Raji (cell line): ENCODE measurements around the gene CENPC.

Source experiments
- POLR2A ChIP-seq: IDR thresholded peaks from 2 replicates; pipeline ENCODE4 v1.6.1; 2011; ENCODE audit warnings: low read depth, low read length, control low read depth; ENCODE audit not compliant: insufficient read depth

The CENPC gene

DNA sequence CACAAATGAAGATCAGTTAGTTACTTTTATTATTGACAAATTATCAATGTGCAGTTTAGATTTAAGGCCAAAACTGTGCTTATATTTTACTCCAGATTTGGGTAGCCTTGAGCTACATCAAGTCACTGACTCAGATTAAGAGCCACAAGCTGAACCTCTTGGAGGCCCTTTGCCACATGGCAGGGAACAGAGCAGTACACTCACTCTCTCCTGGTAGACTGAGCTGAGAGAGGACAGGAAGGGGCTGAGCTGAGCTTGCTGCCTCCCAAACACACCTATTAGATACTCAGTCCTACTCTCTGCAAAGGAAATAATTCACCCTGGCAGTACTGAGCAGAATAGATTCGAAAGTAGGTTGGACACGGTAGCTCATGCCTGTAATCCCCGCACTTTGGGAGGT, 21.0 kb upstream of the CENPC start:
- TF ChIP-seq POLR2A: no peak

DNA sequence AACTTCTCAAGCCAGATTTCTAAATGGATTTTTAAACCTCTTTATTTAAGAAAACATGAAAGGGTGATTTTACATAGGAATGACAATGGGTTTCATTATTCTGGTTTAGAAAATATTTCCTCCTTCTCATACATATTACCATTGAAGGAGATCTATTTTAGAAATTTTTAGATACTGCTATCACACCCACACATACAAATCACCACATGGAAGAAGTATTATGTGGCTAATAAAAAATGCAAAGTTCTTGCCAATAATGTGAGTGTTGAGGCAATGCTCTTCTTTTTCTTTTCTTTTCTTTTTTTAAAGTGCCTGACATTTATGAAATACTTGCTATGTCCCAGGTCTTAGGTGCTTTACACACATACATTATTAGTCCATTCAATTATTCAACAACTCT, 20.0 kb upstream of the CENPC start:
- no peak for TF ChIP-seq POLR2A

DNA sequence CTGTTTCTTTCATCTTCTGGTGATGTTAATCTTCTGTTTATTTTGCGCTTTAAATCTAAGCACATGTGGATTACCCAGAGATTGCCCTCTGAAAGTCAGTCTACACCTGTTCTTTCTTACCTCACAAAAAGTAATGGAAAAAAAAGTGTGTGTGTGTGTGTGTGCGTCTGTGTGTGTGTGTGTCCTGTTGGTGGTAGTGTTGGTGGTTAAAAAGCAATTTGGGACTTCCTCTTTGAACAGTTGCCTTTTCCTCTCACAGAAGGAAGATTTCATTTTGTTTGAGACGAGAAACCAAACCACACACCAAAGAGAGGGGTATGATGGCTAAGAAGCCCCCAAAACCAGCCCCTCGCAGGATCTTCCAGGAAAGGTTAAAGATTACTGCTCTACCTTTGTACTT, 13.2 kb upstream of the CENPC start, which contains the start of gene STAP1:
STAP1 (plus strand) TSS at position 235 of the 400 bp plus-strand sequence; CDS start at position 318, 83 bp downstream.
- TF ChIP-seq POLR2A: peak; percentile 71

DNA sequence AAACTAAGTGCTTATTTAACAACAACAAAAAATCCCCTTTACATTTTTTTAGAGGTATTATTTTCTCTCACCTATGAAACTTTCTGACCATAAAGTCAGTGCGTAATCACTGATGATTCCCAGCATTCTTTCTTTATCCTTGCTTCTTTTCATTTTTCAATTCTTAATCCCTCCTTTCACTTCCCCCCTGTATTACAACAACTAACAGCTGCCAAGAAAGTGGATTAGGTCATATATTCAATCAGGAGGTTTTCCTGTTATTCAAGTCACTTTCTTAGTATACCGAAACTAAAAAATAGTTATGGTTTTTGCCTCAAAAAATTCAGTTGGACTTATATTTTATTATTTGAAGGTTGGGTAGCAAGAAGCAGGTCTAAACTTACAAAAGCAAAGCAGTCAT, 11.1 kb upstream of the CENPC start:
- TF ChIP-seq POLR2A: no peak

DNA sequence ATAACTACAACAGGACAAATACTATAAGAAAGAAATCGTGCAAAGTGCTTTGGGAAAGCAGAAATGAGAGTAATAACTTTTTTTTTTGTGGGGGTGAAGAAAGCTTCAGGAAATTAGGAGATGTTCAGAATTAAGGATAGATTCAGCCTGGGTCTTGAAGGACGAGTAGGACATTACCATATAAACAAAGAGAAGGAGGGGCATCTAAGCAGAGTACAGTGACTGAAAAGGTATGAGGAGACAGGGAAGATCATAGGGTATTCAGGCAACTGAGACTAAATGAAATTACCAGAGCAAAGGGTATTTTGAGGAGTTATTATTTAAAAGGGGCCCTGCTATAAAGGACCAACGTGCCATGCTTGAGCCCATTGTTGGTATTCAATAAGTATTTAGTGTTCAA, 10.1 kb upstream of the CENPC start:
- TF ChIP-seq POLR2A: no peak

DNA sequence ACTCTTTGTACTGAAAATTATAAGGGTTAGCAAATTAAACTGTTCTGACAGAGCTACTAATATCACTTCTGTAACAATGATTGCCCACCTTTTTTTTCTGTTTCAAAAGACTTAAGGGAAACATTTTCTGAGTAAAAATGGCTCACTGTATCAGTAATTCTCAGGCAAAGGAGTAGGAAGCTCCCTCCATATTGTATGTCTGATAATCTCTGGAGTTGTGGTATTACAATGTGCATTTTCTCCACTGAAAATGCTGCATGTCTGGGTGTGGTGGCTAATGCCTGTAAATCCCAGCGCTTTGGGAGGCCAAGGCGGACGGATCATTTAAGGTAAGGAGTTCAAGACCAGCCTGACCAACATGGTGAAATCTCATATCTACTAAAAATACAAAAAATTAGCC, 8.8 kb upstream of the CENPC start:
- no peak for TF ChIP-seq POLR2A

DNA sequence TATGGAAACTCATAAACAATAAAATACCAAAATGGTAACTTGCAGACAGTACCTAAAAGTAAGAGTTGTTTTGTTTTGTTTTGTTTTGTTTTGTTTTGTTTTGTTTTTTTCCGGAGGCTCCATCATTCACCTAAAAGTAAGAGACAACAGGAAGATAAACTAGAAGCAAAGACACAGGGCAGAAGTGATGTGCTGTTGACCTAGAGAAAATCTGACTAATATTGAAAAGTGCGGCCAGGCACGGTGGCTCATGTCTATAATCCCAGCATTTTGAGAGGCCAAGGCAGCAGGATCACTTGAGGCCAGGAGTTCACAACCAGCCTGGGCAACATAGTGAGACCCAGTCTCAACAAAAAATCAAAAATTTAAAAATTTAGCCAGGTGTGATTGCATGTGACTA, 5.6 kb upstream of the CENPC start:
- TF ChIP-seq POLR2A: no peak

DNA sequence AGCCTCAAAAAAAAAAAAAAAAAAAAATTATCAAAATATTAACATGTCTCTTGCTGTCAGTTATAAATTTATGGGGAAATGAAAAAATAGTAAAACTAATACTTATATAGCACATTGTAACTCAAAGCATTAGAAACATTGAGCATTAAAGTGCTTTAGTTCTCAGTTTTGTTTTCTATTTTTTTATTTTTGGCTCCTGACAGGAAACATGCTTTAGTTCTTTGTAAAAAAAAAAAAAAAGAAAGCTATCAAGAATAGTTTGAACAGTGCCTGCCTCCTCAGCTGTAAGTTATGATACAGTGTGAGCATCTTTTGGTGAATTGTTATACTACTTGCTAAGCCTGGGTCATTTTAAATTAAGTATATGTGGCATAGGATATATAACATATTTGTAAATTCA, 5.1 kb upstream of the CENPC start:
- no peak for TF ChIP-seq POLR2A

DNA sequence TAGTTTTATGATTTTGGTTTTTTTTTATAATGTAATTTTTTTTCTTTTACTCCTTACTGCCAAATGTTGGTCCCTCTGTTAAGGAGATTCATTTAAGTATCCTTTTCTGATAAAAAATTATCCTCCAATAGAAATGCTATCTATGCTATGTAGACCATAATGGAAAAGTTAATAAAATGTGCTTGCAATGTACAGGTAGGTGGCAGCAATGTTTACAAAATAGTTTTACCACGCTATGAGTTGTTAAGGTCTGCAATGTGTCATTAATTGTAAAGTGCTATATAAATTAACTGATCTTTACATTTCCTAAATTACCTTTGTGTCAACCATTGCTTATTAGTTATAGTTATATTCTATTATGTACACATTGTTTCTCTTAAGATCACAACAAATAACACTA, 3.8 kb upstream of the CENPC start:
- TF ChIP-seq POLR2A: no peak

DNA sequence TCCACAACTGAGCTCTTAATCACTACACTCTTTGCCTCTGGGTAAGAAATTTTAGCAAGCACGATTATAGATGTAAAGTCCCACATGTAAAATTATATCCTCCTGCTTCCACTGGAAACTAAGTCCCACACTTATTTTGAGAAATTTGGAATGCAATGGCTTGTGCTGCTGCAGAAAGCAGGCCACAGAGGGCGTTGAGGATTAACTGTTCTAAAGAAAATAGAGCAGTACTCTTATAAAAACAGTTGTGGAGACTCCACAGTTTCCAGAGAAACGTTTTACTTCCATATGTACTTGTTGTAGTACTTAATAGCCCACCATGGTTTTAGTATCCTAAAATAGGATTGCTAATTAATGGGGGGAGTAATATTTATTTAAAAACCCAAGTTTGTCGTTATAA, 1.7 kb upstream of the CENPC start:
- TF ChIP-seq POLR2A: no peak

DNA sequence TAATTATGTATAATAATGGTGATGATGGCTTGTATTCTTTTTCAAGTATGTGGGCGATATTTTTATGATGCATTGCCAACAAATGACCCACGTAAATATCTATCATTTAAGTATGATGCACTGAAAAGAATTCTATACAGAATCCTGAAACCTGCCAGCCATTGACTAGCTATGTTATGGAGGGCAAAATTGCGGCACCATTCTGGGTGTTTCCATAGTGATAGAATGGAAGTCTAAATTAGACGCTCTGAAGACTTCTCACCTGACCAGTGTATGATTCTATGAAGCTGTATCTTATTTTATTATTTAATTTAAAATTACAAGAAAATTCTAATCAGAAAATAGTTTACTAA, 677 bp upstream of the CENPC start:
- TF ChIP-seq POLR2A: no peak

DNA sequence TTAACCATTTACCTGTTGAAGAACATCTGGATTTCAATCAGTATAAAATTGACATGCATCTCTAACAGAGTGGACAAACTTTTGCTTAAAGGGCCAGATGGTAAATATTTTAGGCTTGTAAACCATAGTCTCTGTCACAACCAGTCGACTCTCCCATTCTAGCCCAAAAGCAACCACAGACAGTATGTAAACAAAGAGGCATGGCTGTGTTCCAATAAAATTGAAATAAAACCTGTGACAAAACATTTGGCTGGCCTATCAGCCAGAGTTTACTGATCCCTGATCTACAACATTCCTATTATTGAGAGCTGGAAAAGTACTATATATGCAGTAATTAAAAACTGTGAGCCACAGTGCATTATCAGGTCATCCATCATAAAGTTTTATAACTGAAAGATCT, 3.2 kb downstream of the CENPC start:
- no peak for TF ChIP-seq POLR2A

DNA sequence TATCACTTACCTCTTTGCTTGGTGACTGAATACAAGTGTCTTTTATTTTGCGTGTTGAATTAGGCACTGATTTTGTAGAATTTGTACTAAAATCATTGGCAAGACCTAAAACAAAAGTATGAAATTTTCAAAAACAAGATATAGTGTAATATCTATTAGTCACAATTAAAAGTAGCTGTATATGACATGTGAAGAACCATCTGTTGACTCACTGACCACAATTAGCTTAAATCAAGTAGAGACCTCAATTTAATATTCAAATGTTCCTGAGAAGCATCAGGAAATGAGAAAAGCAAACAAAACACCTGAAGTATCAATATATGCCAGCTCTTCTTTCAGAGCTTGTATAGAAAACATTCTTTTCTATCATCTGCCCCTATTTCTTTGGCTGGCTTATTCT, 5.5 kb downstream of the CENPC start:
- TF ChIP-seq POLR2A: no peak

DNA sequence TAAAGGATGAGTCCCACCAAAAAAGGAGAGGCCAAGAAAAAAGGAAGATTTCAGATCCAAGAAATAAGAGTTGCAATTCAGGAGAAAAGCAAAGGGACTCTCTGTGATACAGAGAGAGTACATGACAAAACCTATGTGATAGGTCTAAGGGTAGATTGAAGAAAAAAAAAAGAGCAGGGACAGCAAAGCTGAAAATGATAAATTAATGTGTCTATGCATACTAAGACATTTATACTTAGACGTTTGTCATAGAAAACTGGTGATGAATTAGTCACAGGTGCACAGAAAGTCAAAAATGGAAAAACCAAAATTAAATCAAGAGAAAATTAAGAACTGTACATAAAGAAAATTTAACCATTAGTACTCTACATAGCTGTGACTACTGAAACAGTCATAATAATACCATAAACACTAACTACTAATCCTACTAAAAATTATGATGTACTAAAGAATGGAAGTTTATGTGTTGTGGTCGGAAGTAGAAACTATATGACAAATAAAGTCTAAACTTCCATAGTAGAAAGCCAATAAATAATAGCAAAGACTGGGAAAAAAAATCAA, 9.9 kb downstream of the CENPC start:
- no peak for TF ChIP-seq POLR2A

DNA sequence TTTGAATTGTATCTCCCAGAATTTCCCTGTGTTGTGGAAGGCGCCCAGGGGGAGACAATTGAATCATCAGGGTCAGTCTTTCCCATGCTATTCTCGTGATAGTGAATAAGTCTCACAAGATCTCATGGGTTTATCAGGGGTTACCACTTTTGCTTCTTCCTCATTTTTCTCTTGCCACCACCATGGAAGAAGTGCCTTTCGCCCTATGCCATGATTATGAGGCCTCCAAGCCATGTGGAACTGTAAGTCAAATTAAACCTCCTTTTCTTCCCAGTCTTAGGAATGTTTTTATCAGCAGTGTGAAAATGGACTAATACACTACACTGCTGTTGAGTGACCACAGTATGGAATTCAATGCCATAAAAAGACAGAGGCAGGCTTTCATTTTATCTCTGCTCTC, 12.2 kb downstream of the CENPC start:
- TF ChIP-seq POLR2A: no peak

DNA sequence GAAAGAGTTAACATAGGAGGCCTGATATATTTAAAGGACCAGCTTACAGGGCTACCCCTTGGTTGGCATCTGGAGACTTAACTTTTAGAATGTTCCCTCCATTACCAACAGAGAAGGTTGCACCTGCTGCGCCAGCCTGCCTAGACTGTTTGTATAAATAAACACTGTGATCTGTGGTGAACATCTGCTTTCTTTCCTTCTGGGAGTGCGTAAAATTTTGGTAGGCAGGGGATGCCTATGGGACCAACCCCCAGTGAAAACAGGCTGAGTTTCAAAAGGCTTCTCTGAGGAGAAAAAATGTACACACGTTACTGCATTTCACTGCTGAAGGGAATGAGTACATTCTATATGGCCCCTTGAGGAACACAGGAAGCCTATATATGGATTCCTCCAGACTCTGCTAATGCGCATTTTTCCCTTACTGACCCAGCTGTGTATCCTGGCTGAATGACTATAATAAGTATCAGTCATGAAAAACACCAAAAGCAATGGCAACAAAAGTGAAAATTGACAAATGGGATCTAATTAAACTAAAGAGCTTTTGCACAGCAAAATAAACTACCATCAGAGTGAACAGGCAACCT, 13.8 kb downstream of the CENPC start:
- no peak for TF ChIP-seq POLR2A

DNA sequence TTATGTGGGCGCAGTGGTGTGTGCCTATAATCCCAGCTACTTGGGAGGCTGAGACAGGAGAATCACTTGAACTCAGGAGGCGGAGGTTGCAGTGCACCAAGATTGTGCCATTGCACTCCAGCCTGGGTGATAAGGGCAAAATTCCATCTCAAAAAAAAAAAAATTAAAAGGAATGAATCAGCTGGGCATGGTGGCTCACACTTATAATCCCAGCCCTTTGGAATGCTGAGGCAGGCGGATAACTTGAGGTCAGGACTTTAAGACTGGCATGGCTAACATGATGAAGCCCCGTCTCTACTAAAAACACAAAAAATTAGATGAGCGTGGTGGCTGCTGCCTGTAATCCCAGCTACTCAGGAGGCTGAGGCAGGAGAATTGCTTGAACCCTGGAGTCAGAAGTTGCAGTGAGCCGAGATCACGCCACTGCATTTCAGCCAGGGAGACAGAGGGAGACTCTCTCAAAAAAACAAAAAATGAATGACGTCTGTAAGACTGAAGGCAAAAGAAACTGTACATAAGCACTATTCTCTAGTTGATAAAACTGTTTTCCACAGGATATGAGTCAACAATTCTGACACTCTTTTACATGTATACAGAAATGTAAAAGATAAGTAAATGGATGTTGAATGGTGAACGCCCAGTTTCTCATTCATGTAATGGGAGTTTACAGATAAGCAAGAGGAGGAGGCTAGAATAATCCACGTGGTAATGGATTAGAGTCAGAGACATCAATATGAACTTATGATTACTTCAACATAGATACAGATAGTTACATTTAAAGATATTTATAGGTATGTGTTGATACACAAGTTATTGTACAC, 22.2 kb downstream of the CENPC start:
- TF ChIP-seq POLR2A: no peak

DNA sequence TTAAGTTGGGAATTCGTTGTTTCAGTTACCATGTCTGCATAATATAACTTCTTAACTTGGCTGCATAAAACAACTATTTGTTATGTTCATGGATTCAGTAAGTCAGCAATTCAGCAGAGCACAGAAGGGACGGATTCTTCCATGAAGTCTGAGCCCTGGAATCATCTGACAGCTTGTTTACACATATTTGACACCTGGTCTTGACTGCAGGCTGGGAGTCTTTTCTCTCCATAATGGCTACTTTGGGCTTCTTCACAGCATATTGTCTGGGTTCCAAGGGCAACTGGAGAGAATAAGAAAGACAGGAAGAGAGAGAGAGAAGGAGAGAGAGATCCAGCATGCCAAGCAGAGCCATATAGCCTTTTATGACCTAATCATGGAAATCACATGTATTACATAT, 23.1 kb downstream of the CENPC start:
- no peak for TF ChIP-seq POLR2A
